ENCODE results near the gene HMGN1.

HMGN1 gene, protein sequence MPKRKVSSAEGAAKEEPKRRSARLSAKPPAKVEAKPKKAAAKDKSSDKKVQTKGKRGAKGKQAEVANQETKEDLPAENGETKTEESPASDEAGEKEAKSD
- 167 to 268 (median 173) reads per million in 3 donors for total RNA-seq

GRCh38 chr21:39348355-39349210, at the start of gene HMGN1:
HMGN1 (minus strand) TSS chr21:39349088; CDS start chr21:39348917, 171 bp downstream.
- H3K36me3 ChIP-seq (ENCODE audit: control insufficient read depth, insufficient read depth, low read length) = peaks cover 5% of the 10 kb centered on the region
- H3K27ac ChIP-seq (ENCODE audit: insufficient read depth, low read length, poor library complexity, severe bottlenecking) = peak within 1 kb of the TSS; percentile 82
- H3K9me3 ChIP-seq (ENCODE audit: control insufficient read depth, low read length) = no peaks in the 10 kb centered on the region
- H3K4me3 ChIP-seq (ENCODE audit: insufficient read depth, low read depth, low read length, poor library complexity, severe bottlenecking) = peak within 1 kb of the TSS; percentile 70
- H3K4me1 ChIP-seq (ENCODE audit: control insufficient read depth, insufficient read depth, low read length, poor library complexity, severe bottlenecking) = peaks cover 12% of the 10 kb centered on the region
- no peaks in the 10 kb centered on the region for H3K27me3 ChIP-seq (replicated peaks; ENCODE audit: control insufficient read depth, insufficient read depth, low read length, poor library complexity, severe bottlenecking)
- DNase-seq = peak; percentile 82 to 85 (median 83)

DNA sequence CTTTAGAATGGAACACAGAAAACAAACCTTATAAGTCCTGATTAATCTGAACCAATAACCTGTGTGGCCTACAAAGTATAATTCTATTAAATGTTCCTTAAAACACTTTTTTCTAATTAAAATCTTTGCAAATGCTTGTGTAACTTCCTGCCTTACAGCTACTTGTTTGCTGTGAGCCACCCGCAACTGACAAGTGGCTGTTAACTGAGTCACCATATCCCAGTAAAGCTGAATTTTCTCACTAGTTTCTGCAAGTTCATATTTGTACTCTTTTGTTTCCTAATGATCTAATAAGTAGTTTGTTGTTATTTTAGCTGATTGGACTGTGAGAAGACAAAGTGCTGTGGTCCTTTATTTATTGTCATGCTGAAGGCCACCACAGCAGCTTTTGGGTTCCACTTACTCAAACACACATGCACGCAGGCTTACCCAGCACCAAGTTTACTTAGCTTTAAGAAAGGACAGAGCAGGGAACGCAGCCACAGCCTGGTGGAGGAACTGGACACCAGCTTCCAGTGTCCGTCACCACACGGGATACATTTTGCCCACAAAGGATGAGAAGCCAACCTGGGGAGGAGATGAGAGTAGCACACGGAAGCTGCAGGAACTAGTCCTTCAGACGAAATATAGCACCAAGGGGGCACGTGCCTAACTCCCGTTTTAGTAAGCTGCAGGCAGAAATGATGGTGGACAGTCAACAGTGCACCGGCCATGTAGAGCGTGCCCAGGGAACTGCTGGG, 48.9 kb upstream of the HMGN1 start:
- H3K36me3 ChIP-seq (ENCODE audit: control insufficient read depth, insufficient read depth, low read length) = peaks cover 16% of the 10 kb centered on the region
- H3K4me1 ChIP-seq (ENCODE audit: control insufficient read depth, insufficient read depth, low read length, poor library complexity, severe bottlenecking) = no peaks in the 10 kb centered on the region
- no peak overlapping the region for H3K4me3 ChIP-seq (ENCODE audit: insufficient read depth, low read depth, low read length, poor library complexity, severe bottlenecking)
- no peak for DNase-seq
- H3K27me3 ChIP-seq (replicated peaks; ENCODE audit: control insufficient read depth, insufficient read depth, low read length, poor library complexity, severe bottlenecking) = no peaks in the 10 kb centered on the region
- H3K27ac ChIP-seq (ENCODE audit: insufficient read depth, low read length, poor library complexity, severe bottlenecking) = no peak overlapping the region
- H3K9me3 ChIP-seq (ENCODE audit: control insufficient read depth, low read length) = no peaks in the 10 kb centered on the region

DNA sequence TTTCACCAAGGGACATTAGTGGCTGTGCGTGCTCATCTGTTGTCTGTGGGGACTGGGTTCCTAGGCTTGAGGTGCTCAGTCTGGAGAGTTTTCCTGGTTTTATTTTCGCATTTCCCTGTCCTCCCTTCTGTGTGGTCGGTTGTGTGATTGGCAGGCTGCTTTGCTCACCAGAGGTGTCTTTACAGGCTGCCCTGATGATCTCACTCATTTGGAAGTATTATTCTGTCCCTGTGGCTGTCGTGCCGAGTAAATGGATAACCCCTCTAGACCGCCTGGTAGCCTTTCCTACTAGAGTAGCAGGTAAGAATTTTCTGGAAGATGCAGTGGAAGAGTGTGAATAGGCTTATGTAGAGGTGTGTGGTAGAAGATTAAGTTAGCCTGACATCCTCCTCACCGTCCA, 44.1 kb upstream of the HMGN1 start:
- Histone ChIP-seq H3K9me3 (ENCODE audit: control insufficient read depth, low read length) (no peaks in the 10 kb centered on the region), H3K36me3 (ENCODE audit: control insufficient read depth, insufficient read depth, low read length) (peaks cover 25% of the 10 kb centered on the region), H3K27me3 (replicated peaks; ENCODE audit: control insufficient read depth, insufficient read depth, low read length, poor library complexity, severe bottlenecking) (no peaks in the 10 kb centered on the region), H3K27ac (ENCODE audit: insufficient read depth, low read length, poor library complexity, severe bottlenecking) (no peak overlapping the region), H3K4me1 (ENCODE audit: control insufficient read depth, insufficient read depth, low read length, poor library complexity, severe bottlenecking) (peaks cover 8% of the 10 kb centered on the region), H3K4me3 (ENCODE audit: insufficient read depth, low read depth, low read length, poor library complexity, severe bottlenecking) (no peak overlapping the region)
- no peak for DNase-seq

DNA sequence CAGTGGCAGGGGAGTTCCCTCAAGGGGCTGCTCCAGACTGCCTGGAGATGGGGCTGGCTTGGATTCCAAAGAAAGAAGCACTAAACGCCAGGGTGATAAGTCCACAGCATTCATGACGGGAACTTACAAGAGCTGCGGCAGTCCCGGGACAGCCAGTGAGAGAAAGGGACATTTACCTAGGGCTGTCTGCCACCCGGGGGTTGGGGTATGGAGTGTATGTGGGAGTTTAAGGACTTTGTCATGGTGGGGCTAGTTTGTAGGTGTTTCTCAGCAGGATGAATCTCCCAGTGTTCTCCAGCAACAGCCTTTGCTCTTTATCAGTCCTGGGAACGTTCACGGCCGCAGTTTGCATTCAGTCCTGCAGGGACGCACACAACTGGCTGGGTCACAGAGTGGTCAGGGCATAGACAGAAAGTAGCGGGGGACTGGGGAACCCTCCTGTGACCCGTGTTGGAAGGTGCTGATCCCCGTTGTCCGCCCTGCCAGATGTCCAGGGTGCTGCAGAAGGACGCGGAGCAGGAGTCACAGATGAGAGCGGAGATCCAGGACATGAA, 41.4 kb upstream of the HMGN1 start:
- H3K4me3 ChIP-seq (ENCODE audit: insufficient read depth, low read depth, low read length, poor library complexity, severe bottlenecking) = no peak overlapping the region
- no peak for DNase-seq
- H3K9me3 ChIP-seq (ENCODE audit: control insufficient read depth, low read length) = no peaks in the 10 kb centered on the region
- H3K27me3 ChIP-seq (replicated peaks; ENCODE audit: control insufficient read depth, insufficient read depth, low read length, poor library complexity, severe bottlenecking) = no peaks in the 10 kb centered on the region
- H3K36me3 ChIP-seq (ENCODE audit: control insufficient read depth, insufficient read depth, low read length) = peaks cover 18% of the 10 kb centered on the region
- H3K4me1 ChIP-seq (ENCODE audit: control insufficient read depth, insufficient read depth, low read length, poor library complexity, severe bottlenecking) = peaks cover 12% of the 10 kb centered on the region
- no peak overlapping the region for H3K27ac ChIP-seq (ENCODE audit: insufficient read depth, low read length, poor library complexity, severe bottlenecking)

DNA sequence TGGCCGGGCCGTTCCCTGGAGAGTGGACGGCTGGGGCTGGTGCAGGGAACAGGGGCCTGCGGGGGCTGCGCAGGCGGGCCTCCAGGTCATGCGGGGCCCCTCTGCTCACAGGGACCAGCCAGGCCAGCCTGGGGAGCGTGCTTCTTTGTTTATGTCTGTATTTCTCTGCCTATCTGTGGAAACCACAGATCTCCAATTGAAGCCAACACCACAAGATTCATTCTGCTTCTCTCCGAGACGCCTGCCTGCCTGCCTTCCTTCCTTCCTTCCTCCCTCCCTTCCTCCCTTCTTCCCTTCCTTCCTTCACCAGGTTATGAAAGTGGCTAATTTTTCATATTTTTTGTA, 39.9 kb upstream of the HMGN1 start:
- peak overlapping the region; percentile 67 for H3K4me3 ChIP-seq (ENCODE audit: insufficient read depth, low read depth, low read length, poor library complexity, severe bottlenecking)
- H3K27me3 ChIP-seq (replicated peaks; ENCODE audit: control insufficient read depth, insufficient read depth, low read length, poor library complexity, severe bottlenecking) = no peaks in the 10 kb centered on the region
- no peak for DNase-seq
- peaks cover 12% of the 10 kb centered on the region for H3K36me3 ChIP-seq (ENCODE audit: control insufficient read depth, insufficient read depth, low read length)
- no peaks in the 10 kb centered on the region for H3K9me3 ChIP-seq (ENCODE audit: control insufficient read depth, low read length)
- no peak overlapping the region for H3K27ac ChIP-seq (ENCODE audit: insufficient read depth, low read length, poor library complexity, severe bottlenecking)
- H3K4me1 ChIP-seq (ENCODE audit: control insufficient read depth, insufficient read depth, low read length, poor library complexity, severe bottlenecking) = peaks cover 12% of the 10 kb centered on the region

- H3K4me3 ChIP-seq (ENCODE audit: insufficient read depth, low read depth, low read length, poor library complexity, severe bottlenecking) = peak overlapping the region; percentile 67
- H3K9me3 ChIP-seq (ENCODE audit: control insufficient read depth, low read length) = no peaks in the 10 kb centered on the region
- H3K4me1 ChIP-seq (ENCODE audit: control insufficient read depth, insufficient read depth, low read length, poor library complexity, severe bottlenecking) = peaks cover 12% of the 10 kb centered on the region
- H3K27ac ChIP-seq (ENCODE audit: insufficient read depth, low read length, poor library complexity, severe bottlenecking) = peak overlapping the region; percentile 63
- DNase-seq = peak; percentile 71 to 83 (median 74)
- H3K27me3 ChIP-seq (replicated peaks; ENCODE audit: control insufficient read depth, insufficient read depth, low read length, poor library complexity, severe bottlenecking) = no peaks in the 10 kb centered on the region
- peaks cover 12% of the 10 kb centered on the region for H3K36me3 ChIP-seq (ENCODE audit: control insufficient read depth, insufficient read depth, low read length)
Measured at GRCh38 chr21:39388038-39388810, 39.3 kb upstream of the HMGN1 start.

GRCh38 chr21:39387461-39388037, 38.7 kb upstream of the HMGN1 start:
- no peaks in the 10 kb centered on the region for H3K27me3 ChIP-seq (replicated peaks; ENCODE audit: control insufficient read depth, insufficient read depth, low read length, poor library complexity, severe bottlenecking)
- no peaks in the 10 kb centered on the region for H3K9me3 ChIP-seq (ENCODE audit: control insufficient read depth, low read length)
- H3K4me3 ChIP-seq (ENCODE audit: insufficient read depth, low read depth, low read length, poor library complexity, severe bottlenecking) = peak overlapping the region; percentile 67
- H3K4me1 ChIP-seq (ENCODE audit: control insufficient read depth, insufficient read depth, low read length, poor library complexity, severe bottlenecking) = peaks cover 12% of the 10 kb centered on the region
- H3K27ac ChIP-seq (ENCODE audit: insufficient read depth, low read length, poor library complexity, severe bottlenecking) = peak overlapping the region; percentile 63
- H3K36me3 ChIP-seq (ENCODE audit: control insufficient read depth, insufficient read depth, low read length) = peaks cover 9% of the 10 kb centered on the region
- DNase-seq = peak; percentile 84 to 90 (median 87)

- Histone ChIP-seq H3K4me3 (ENCODE audit: insufficient read depth, low read depth, low read length, poor library complexity, severe bottlenecking) (no peak overlapping the region), H3K36me3 (ENCODE audit: control insufficient read depth, insufficient read depth, low read length) (peaks cover 3% of the 10 kb centered on the region), H3K27ac (ENCODE audit: insufficient read depth, low read length, poor library complexity, severe bottlenecking) (no peak overlapping the region), H3K9me3 (ENCODE audit: control insufficient read depth, low read length) (no peaks in the 10 kb centered on the region), H3K4me1 (ENCODE audit: control insufficient read depth, insufficient read depth, low read length, poor library complexity, severe bottlenecking) (peaks cover 12% of the 10 kb centered on the region), H3K27me3 (replicated peaks; ENCODE audit: control insufficient read depth, insufficient read depth, low read length, poor library complexity, severe bottlenecking) (no peaks in the 10 kb centered on the region)
- DNase-seq = no peak
Measured at GRCh38 chr21:39386899-39387298, 38.0 kb upstream of the HMGN1 start.

DNA sequence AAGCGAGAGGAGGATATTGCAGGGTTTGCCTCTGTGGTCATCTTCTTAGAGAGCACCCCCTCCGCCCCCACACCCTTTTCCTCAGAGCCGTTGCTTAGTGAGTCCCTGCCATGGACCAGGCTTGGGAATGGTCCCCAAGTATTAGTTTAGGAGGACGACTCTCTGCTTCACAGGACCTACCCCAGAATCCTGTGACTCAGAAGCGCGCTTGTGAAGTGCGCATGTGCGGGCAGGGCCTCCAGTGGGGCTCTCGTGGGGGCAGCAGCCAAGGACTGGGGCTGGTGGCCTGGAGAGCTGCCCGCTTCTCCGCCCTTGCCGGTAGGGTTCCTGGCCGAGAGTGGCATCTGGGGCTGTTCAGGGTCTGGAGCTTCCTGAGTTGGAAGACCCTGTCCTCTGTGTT, 37.3 kb upstream of the HMGN1 start:
- Histone ChIP-seq H3K36me3 (ENCODE audit: control insufficient read depth, insufficient read depth, low read length) (no peaks in the 10 kb centered on the region), H3K9me3 (ENCODE audit: control insufficient read depth, low read length) (no peaks in the 10 kb centered on the region), H3K27me3 (replicated peaks; ENCODE audit: control insufficient read depth, insufficient read depth, low read length, poor library complexity, severe bottlenecking) (no peaks in the 10 kb centered on the region), H3K4me1 (ENCODE audit: control insufficient read depth, insufficient read depth, low read length, poor library complexity, severe bottlenecking) (peaks cover 14% of the 10 kb centered on the region), H3K4me3 (ENCODE audit: insufficient read depth, low read depth, low read length, poor library complexity, severe bottlenecking) (no peak overlapping the region), H3K27ac (ENCODE audit: insufficient read depth, low read length, poor library complexity, severe bottlenecking) (peak overlapping the region; percentile 10)
- DNase-seq = no peak

All from effector memory CD4-positive, alpha-beta T cell (primary cell).